ENCODE results near the gene ABCA2.

The ABCA2 gene

DNA sequence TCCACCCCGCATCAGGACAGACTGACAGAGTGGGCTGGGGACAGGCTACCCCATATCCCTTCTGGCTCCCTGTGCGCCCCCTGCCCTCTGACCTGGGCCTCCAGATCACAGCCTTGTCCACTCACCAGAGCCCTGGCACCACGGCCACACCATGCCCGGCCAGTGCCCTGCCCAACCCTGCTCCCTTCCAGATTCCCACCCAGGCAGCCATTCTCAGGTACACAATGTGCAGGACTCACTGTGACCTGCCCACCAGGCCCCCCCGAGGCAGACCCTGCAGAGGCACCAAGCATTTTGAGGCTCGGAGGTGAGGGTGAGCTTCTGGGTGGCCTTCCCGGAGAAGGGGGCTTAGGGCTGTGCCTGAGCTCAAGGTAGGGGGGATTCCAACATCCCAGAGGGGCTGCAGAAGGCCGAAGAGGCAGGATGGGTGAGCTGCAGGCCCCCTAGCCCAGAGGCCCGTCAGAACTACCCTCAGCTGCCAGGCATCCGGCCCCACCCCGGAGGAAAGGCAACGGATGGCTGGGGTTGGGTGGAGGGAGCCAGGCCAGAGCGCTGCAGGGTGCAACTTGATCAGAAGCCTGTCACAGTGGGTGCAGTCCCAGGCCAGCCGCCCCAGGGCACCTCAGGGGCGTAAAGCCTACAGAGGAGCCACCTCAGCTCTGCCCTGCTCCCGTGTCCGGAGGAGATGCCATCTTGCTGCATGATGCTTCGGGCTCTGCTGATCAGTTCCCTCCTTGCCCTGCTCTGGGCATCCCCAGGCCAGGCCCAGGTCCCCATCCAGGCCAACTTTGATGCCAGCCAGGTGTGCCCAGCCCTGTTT is 45.6 kb downstream of the ABCA2 start, which contains the start of gene LCNL1:
Gene LCNL1, plus strand, starts transcription at position 762 of the 820 bp plus-strand sequence. CDS start 594 bp downstream, outside the sequence.
- in situ Hi-C loops (cut with MboI; ENCODE audit: low sequenced_read_pairs) = no loop called here

- in situ Hi-C loops (cut with MboI; ENCODE audit: low sequenced_read_pairs) = no loop called here
These were observed 46.3 kb downstream of the ABCA2 start for GRCh38 chr9:136981588-136982231.

DNA sequence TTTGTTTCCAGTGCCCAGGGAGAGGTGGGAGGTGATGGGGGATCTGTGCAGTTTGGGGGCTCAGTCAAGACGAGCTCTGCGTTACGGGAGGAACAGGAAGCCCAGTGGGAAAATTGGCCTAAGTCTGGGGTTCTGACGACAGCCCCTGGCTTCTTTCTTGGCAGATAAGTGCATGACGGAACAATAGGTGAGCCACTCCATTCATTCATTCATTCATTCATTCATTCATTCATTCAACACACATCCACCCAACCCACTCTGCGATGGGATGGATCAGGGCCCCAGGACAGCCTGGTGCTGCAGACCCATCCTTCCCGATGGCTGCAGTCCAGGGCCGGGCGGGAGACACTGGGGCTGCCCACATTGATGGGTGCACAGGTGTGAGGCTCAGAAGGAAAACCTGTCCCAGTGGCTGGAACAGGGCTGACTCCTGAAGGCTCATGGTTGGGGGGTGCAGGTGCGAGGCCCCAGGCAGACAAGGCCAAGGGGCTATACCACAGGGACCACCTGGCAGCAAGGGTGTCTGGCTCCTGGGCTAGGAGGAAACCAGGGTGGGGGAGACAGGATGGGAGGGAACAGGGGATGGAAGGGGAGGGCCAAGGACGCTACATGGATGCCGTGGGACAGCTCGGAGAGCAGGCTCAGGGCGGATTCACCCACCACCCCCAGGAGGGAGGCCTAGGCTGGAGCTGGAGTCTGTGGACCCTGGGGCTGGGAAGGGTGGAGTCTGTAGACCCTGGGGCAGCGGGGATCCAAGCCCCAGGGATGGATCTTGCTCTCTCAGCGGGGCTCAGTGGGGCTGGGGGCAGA is 47.2 kb downstream of the ABCA2 start:
- in situ Hi-C loops (cut with MboI; ENCODE audit: low sequenced_read_pairs) = no loop called here

GRCh38 chr9:136979769-136980587 is 48.1 kb downstream of the ABCA2 start:
- in situ Hi-C loops (cut with MboI; ENCODE audit: low sequenced_read_pairs) = no loop called here

- in situ Hi-C loops (cut with MboI; ENCODE audit: low sequenced_read_pairs) = no loop called here
These were observed 49.0 kb downstream of the ABCA2 start for GRCh38 chr9:136978865-136979544.

GRCh38 chr9:136978073-136978864 is 49.8 kb downstream of the ABCA2 start:
- in situ Hi-C loops (cut with MboI; ENCODE audit: low sequenced_read_pairs) = no loop called here

- in situ Hi-C loops (cut with MboI; ENCODE audit: low sequenced_read_pairs) = no loop called here
These were observed 50.4 kb downstream of the ABCA2 start for GRCh38 chr9:136977649-136978072.

DNA sequence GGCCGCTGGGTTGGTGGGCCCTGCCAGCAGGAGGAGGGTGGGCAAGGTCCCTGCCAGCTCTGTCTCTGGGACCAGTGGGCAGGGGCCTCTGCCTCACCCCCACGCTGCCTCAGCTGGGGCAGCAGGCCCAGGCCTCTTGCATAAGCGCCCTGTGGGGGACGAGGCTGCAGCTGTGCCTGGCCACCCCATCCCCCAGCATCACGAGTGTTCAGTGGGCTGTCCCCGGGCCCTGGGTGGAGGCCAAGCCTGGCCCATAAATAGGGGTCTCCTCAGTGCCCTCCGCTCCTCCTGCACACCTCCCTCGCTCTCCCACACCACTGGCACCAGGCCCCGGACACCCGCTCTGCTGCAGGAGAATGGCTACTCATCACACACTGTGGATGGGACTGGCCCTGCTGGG is 50.8 kb downstream of the ABCA2 start, which contains the start of gene PTGDS:
Gene PTGDS, plus strand, starts transcription at position 282 of the 400 bp plus-strand sequence. Its CDS starts 75 bp downstream, at position 357.
- in situ Hi-C loops (cut with MboI; ENCODE audit: low sequenced_read_pairs) = no loop called here

GRCh38 chr9:136975644-136976043 is 52.4 kb downstream of the ABCA2 start:
- in situ Hi-C loops (cut with MboI; ENCODE audit: low sequenced_read_pairs) = no loop called here

- in situ Hi-C loops (cut with MboI; ENCODE audit: low sequenced_read_pairs) = no loop called here
These were observed 53.1 kb downstream of the ABCA2 start for GRCh38 chr9:136974817-136975535.

DNA sequence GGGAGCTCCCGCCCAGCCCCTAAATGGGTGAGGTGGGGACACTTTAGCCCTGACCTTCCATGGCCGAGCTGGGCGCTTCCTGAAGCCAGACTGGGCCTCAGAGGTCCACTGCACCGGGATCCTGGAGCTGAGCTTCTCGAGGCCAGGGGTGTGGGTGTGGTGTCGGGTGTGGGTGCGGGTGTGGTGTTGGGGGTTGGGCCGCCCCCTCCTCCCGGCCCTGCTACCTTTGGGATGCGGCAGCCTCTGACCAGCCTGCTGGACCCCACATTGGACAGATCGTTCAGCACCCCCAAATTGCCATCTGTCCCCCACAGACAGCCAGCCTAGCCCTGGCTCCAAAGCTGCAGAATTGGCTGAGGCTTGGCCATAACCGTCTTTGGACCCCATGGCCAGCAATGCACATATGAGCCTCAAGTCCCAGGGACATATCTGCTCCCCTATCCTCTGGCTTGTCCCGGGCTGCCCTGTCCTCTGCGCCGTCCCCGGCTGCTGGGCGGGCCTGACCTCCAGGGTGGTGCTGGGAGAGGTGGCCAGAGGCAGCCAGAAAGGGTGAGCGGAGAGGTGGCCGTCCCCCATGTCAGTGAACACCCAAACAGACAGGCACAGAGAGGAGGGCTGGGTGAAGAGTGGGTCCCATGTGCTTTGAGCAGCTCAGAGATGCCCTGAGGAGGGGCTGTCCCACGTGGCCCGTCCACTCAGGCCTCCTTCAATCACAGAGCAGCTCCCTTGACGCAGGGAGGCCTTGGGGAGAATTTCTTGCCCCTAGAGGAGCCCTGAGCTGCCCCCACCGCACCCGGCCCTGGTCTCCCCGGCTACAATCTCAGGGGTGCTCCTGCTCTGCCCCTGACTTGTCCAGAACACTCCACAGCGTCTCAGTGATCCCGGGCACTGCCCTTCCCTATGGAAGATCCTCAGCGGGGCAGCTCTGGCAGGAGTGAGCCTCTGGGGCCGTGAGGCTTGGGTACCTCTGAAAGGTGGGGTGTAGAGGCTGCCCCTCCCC is 54.1 kb downstream of the ABCA2 start:
- in situ Hi-C loops (cut with MboI; ENCODE audit: low sequenced_read_pairs) = no loop called here

DNA sequence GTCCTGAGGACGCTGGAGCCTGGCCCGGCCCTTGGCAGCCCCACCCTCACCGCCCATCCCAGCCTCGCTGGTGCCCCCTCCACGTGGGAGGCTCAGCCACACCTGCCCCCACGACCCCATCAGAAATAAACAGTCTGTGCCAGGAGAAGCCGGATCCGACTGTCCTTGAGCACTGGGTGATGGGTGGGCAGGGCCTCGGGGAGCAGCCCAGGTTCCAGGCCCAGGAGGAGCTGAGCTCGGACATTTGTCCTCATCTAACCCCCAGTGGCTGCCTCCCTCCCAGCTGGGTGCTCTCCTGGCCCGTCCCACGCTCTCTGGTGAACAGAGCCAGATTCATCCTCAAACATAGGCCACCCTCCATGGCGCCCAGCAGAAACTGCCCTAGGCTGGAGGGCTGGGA is 55.3 kb downstream of the ABCA2 start:
- in situ Hi-C loops (cut with MboI; ENCODE audit: low sequenced_read_pairs) = no loop called here

GRCh38 chr9:136972335-136972734 is 55.7 kb downstream of the ABCA2 start:
- in situ Hi-C loops (cut with MboI; ENCODE audit: low sequenced_read_pairs) = no loop called here

GRCh38 chr9:136971746-136972145 is 56.3 kb downstream of the ABCA2 start:
- in situ Hi-C loops (cut with MboI; ENCODE audit: low sequenced_read_pairs) = no loop called here

- in situ Hi-C loops (cut with MboI; ENCODE audit: low sequenced_read_pairs) = no loop called here
These were observed 57.7 kb downstream of the ABCA2 start for GRCh38 chr9:136970361-136970760.

- in situ Hi-C loops (cut with MboI; ENCODE audit: low sequenced_read_pairs) = no loop called here
These were observed 58.3 kb downstream of the ABCA2 start for GRCh38 chr9:136969774-136970173.

DNA sequence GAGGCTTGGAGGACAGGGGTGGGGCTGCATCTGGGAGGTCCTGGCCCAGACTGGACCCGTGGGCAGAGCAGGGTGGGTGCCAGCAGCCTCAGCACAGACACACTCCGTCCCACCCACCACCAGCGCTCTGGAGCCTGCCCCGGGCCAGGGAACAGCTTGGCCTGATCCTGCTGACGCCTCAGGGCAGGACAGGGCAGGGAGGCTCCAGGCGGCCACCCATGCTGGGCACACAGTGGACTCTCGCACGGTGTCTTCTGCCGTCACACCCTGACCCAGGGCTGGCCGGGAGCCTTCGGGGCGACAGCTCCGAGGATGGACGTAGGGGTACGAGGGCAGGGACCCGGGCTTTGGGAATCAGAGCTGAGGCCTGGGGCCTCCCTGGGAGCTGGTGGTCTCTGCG is 58.9 kb downstream of the ABCA2 start:
- in situ Hi-C loops (cut with MboI; ENCODE audit: low sequenced_read_pairs) = no loop called here

All from hTERT RPE-1 (cell line).